Stromal cell of bone marrow (primary cell): ENCODE measurements around the gene CCDC69.

Source experiments
- DNase-seq: peaks from one replicate; pipeline ENCODE4 v3.0.0-alpha.2; 2012; ENCODE audit warnings: low read depth

Gene CCDC69

GRCh38 chr5:151142933-151143332 is 81.0 kb downstream of the CCDC69 start:
- no peak for DNase-seq

GRCh38 chr5:151141535-151141934 is 82.4 kb downstream of the CCDC69 start:
- DNase-seq = no peak

- no peak for DNase-seq
Measured at GRCh38 chr5:151140686-151141459, 83.0 kb downstream of the CCDC69 start.

GRCh38 chr5:151139646-151140045 is 84.2 kb downstream of the CCDC69 start:
- DNase-seq = no peak

- no peak for DNase-seq
Measured at GRCh38 chr5:151139015-151139414, 84.9 kb downstream of the CCDC69 start.

GRCh38 chr5:151138114-151138513 is 85.8 kb downstream of the CCDC69 start:
- no peak for DNase-seq

GRCh38 chr5:151137067-151137825 is 86.6 kb downstream of the CCDC69 start:
- no peak for DNase-seq

GRCh38 chr5:151134228-151134627 is 89.7 kb downstream of the CCDC69 start:
- DNase-seq = no peak

GRCh38 chr5:151132963-151133362 is 90.9 kb downstream of the CCDC69 start:
- no peak for DNase-seq
